ENCODE measurements around the gene LRRC45.

Gene LRRC45

DNA sequence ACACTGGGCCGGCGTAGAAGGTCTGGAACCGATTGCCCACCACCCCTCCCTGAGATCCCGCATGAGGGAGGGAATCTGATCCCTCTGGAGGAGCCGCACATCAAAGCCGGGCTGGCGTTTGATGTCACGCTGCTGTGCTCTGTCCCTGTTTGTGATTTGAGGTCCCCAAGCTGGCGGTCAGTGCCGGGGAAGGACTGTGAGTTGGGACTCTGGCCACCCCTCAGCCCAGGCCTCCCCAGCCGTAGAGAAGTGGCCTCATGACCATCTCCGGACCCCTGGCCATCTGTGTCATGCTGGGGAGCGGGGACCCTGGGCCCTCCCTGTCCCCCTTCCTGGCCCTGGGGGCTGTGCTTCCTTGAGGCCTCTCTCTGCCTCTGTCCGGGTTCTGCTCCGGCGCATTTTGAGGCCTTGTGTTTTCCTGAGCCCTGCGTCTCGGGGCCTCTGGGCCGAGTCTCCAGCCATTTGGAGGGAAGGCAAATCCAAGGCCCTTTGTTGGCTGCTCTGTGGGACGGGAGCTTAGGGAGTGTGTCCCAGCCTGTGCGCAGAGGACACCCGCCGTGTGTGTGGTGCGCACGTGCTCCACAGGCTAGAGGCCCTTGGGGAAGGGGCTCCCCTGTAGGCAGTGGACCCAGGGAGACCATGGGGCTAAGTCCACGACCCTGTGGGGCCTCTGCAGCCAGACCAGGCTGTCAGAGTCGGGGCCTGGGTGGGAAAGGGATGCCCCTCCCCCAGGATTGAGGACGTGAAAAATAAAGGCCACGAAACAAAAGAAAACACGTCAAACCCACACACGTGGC is 30.6 kb upstream of the LRRC45 start:
- Histone ChIP-seq H3K4me3 (ENCODE audit: low read length) (no peak overlapping the region), H3K4me2 (ENCODE audit: low read length) (no peak overlapping the region), H4K20me1 (ENCODE audit: control insufficient read depth, insufficient read depth, low read depth, low read length) (no peaks in the 10 kb centered on the region), H3K79me2 (ENCODE audit: control insufficient read depth, low read length) (no peaks in the 10 kb centered on the region), H3K36me3 (ENCODE audit: control insufficient read depth, low read length) (no peaks in the 10 kb centered on the region), H3F3A (ENCODE audit: control insufficient read depth, insufficient read depth) (no peaks in the 10 kb centered on the region), H3K9me3 (ENCODE audit: control insufficient read depth, insufficient read depth, low read length) (no peaks in the 10 kb centered on the region), H3K9me2 (replicated peaks; ENCODE audit: control insufficient read depth, low read length) (no peaks in the 10 kb centered on the region), H3K4me1 (ENCODE audit: control insufficient read depth, low read length) (no peaks in the 10 kb centered on the region), H3K27me3 (ENCODE audit: control insufficient read depth, low read length) (no peaks in the 10 kb centered on the region), H3K27ac (ENCODE audit: low read depth, low read length) (no peak overlapping the region)
- TF ChIP-seq, protein P1, sequence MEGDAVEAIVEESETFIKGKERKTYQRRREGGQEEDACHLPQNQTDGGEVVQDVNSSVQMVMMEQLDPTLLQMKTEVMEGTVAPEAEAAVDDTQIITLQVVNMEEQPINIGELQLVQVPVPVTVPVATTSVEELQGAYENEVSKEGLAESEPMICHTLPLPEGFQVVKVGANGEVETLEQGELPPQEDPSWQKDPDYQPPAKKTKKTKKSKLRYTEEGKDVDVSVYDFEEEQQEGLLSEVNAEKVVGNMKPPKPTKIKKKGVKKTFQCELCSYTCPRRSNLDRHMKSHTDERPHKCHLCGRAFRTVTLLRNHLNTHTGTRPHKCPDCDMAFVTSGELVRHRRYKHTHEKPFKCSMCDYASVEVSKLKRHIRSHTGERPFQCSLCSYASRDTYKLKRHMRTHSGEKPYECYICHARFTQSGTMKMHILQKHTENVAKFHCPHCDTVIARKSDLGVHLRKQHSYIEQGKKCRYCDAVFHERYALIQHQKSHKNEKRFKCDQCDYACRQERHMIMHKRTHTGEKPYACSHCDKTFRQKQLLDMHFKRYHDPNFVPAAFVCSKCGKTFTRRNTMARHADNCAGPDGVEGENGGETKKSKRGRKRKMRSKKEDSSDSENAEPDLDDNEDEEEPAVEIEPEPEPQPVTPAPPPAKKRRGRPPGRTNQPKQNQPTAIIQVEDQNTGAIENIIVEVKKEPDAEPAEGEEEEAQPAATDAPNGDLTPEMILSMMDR (IDR thresholded peaks at IDR 0.05; ENCODE audit: low read depth, low read length, poor library complexity, severe bottlenecking): no peak
- no peak for TF ChIP-seq EZH2phosphoT487 (IDR thresholded peaks at IDR 0.05; ENCODE audit: borderline replicate concordance, low read length)

DNA sequence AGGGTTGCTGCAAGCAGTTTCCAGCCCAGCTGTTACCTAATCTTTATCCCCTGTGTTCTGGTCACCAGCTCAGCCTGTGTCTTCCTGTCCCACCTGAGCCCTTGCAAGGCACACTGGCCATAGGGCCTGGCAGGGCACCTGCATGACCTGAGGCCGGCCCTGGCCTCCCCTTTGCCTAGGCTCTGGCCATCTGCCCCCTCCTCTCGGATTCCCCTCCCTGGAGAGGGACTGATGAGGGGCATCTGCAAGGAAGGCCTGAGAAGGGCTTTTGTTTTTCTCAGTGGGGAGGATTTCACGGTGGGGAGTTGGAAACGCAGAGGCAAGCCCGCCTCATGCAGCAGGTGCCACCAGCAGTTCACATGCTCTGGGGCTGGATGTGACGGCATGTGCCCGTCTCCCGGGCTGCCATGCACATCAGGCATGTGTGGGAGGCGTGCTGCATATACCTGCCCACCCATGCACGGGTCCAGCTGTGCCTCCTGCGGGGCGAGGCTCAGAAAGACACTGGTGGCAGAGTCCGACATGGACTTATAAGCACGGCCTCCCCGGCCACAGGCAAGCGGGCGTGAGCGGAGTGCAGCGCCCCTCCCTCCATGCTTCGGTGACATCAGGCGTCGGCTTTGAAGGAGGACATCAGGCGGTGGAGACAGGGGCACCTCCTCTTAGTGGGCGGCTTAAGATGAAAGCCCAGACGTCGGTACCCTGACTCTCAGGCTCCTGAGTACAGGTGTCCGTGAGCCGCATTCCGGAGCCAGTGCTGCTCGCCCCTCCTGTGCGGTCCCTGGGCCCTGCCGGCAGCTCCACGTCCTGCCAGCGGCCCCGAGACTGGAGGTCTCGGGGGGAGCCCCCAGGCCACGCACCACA is 29.1 kb upstream of the LRRC45 start:
- no peaks in the 10 kb centered on the region for H4K20me1 ChIP-seq (ENCODE audit: control insufficient read depth, insufficient read depth, low read depth, low read length)
- no peaks in the 10 kb centered on the region for H3K27me3 ChIP-seq (ENCODE audit: control insufficient read depth, low read length)

DNA sequence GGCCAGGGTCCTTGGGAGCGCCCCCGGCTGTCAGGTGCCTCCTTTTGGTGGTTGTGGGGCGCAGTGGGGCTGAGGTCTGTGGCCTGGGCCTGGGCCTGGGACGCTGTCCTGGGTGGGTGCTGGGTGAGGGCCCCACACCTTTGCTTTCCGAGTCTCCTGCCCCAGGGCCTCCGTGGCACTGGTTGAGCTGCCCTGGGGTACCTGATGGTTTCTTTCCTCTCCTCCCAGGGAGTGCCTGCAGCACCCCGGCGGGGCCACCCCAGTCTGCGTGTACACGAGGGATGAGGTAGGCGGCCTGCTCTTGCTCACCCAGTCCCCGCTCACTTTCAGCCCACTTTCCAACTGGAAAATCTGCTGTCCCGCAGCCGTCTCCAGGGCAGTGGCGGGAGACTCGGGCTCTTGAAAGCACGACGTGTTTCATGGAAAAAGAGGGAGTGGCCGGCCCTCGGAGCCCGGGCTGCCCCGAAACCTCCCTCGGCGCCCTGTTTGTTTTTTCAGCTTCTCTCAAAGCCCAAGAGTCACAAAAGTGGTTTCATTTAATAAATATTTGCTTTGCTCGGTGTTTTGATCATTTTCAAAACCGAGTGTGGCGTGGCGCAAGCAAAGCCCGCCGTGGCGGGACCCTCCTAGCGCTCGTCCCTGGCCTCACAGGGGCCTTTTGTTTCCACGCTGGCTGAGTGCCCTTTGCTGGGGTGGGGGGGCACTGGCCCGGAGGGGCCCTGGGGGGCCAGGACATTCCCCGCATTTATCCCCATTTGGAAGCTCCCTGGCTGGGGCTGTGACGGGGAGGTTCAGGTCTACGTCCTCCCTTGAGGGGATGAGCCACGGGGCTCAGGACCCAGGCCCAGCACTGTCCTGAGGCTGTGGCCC is 28.3 kb upstream of the LRRC45 start:
- Histone ChIP-seq H3K4me2 (ENCODE audit: low read length) (no peak overlapping the region), H3K9me3 (ENCODE audit: control insufficient read depth, insufficient read depth, low read length) (no peaks in the 10 kb centered on the region), H3K9me2 (replicated peaks; ENCODE audit: control insufficient read depth, low read length) (no peaks in the 10 kb centered on the region), H3K4me3 (ENCODE audit: low read length) (no peak overlapping the region), H3K27ac (ENCODE audit: low read depth, low read length) (no peak overlapping the region), H3F3A (ENCODE audit: control insufficient read depth, insufficient read depth) (no peaks in the 10 kb centered on the region), H4K20me1 (ENCODE audit: control insufficient read depth, insufficient read depth, low read depth, low read length) (no peaks in the 10 kb centered on the region), H3K4me1 (ENCODE audit: control insufficient read depth, low read length) (no peaks in the 10 kb centered on the region), H3K79me2 (ENCODE audit: control insufficient read depth, low read length) (no peaks in the 10 kb centered on the region), H3K36me3 (ENCODE audit: control insufficient read depth, low read length) (no peaks in the 10 kb centered on the region), H3K27me3 (ENCODE audit: control insufficient read depth, low read length) (no peaks in the 10 kb centered on the region)
- TF ChIP-seq EZH2phosphoT487 (IDR thresholded peaks at IDR 0.05; ENCODE audit: borderline replicate concordance, low read length): no peak
- TF ChIP-seq, protein P1 (IDR thresholded peaks at IDR 0.05; ENCODE audit: low read depth, low read length, poor library complexity, severe bottlenecking): no peak

More for the DNA sequence above, 29.1 kb upstream of the LRRC45 start:
- H3K4me1 ChIP-seq (ENCODE audit: control insufficient read depth, low read length): no peaks in the 10 kb centered on the region
- H3K79me2 ChIP-seq (ENCODE audit: control insufficient read depth, low read length): no peaks in the 10 kb centered on the region
- H3K27ac ChIP-seq (ENCODE audit: low read depth, low read length): no peak overlapping the region
- H3F3A ChIP-seq (ENCODE audit: control insufficient read depth, insufficient read depth): no peaks in the 10 kb centered on the region
- H3K4me2 ChIP-seq (ENCODE audit: low read length): no peak overlapping the region
- no peak for TF ChIP-seq EZH2phosphoT487 (IDR thresholded peaks at IDR 0.05; ENCODE audit: borderline replicate concordance, low read length)
- TF ChIP-seq, protein P1 (IDR thresholded peaks at IDR 0.05; ENCODE audit: low read depth, low read length, poor library complexity, severe bottlenecking): no peak
- H3K4me3 ChIP-seq (ENCODE audit: low read length): no peak overlapping the region
- H3K9me3 ChIP-seq (ENCODE audit: control insufficient read depth, insufficient read depth, low read length): no peaks in the 10 kb centered on the region
- no peaks in the 10 kb centered on the region for H3K36me3 ChIP-seq (ENCODE audit: control insufficient read depth, low read length)
- no peaks in the 10 kb centered on the region for H3K9me2 ChIP-seq (replicated peaks; ENCODE audit: control insufficient read depth, low read length)
